Transverse colon (tissue), 4 donors: ENCODE results near the gene VPS11. TPM values are rescaled to one million over a fixed set of nuclear protein-coding genes. Genes with fewer than 3 reads are reported as not detected.
"Not testable (repeated sequence)": the region's sequence is repeated elsewhere in the genome, so short reads cannot be mapped to it uniquely, and the experiment has no call there.

Source experiments
- DNase-seq: peaks from one replicate; pipeline ENCODE4 v3.0.0-alpha.2; 2019
- H3K27ac ChIP-seq, 4 donors: fragments of 200-600 bp; sonication (generic); 2 replicates each; pipeline ENCODE4 v1.5.1; 2016 to 2018; ENCODE audit warnings: inconsistent platforms in 4 of 4
- H3K27me3 ChIP-seq: fragments of 200-600 bp; sonication (generic); 2 replicates; pipeline ENCODE4 v1.5.1; 2017; ENCODE audit warnings: inconsistent platforms
- H3K36me3 ChIP-seq, 4 donors: fragments of 200-600 bp; sonication (generic); 2 replicates each; pipeline ENCODE4 v1.5.1; 2017 to 2019; ENCODE audit warnings: inconsistent platforms in 4 of 4
- H3K4me1 ChIP-seq, 4 donors: fragments of 200-600 bp; sonication (generic); 2 replicates each; pipeline ENCODE4 v1.5.1; 2017 to 2020; ENCODE audit warnings: inconsistent platforms in 4 of 4
- H3K4me3 ChIP-seq, 4 donors: fragments of 200-600 bp; sonication (generic); 1 replicate in 1 of 4; 2 replicates in 3 of 4; pipeline versions ENCODE4 v1.5.1 to v1.6.1; 2017 to 2019; ENCODE audit warnings: inconsistent platforms in 4 of 4
- H3K9me3 ChIP-seq, 2 donors: fragments of 200-600 bp; sonication (generic); 2 replicates each; pipeline ENCODE4 v1.5.1; 2017 to 2019; ENCODE audit warnings: inconsistent platforms in 2 of 2
- EP300 ChIP-seq: sonication (generic); formaldehyde crosslinking; IDR thresholded peaks from one replicate; pipeline ENCODE4 v1.6.1; 2017; ENCODE audit warnings: antibody characterized with exemption, low read depth
- POLR2A ChIP-seq: fragments of 450-650 bp; IDR thresholded peaks from one replicate; pipeline ENCODE4 v1.6.1; 2016; ENCODE audit warnings: antibody characterized with exemption, mild to moderate bottlenecking, moderate library complexity
- POLR2AphosphoS5 ChIP-seq, 3 donors: sonication (generic); formaldehyde crosslinking; IDR thresholded peaks; one replicate each; pipeline ENCODE4 v1.6.1; 2016; ENCODE audit warnings: antibody characterized with exemption in 3 of 3
- WGBS, 2 donors: methylation state at CpG; one replicate each; pipeline ENCODE4 v1.1.5; 2018; ENCODE audit warnings: low coverage in 1 of 2; 5-methylcytosine and 5-hydroxymethylcytosine counted together
- in situ Hi-C, 4 donors: fragments of 200-750 bp; cut with MboI; loops; one replicate each; pipeline versions ENCODE4 v1.15.0 to v1.15.1; 2017; ENCODE audit warnings: low sequenced_read_pairs in 3 of 4, low pct_ligation_motif_present in 1 of 4, low pct_unique_long_range_greater_than_20kb in 1 of 4
- intact Hi-C: fragments of 100-400 bp; cut with DNase I; formaldehyde crosslinking; loops from one replicate; pipeline ENCODE4 v1.15.1; 2023; ENCODE audit warnings: low total_unique reads
- total RNA-seq, 4 donors: library from RNA; depleted of rRNA; stranded (reverse); fragments of >200 nt; gene quantifications; one replicate each; pipeline ENCODE4 v1.1.0, GENCODE V29; 2016
- TF ChIP-seq, protein P1 (sequence below), 5 experiments: fragments of 200-600 bp in 3 of 5; fragments of 450-650 bp in 2 of 5; sonication (generic) in 3 of 5; IDR thresholded peaks; 1 replicate in 2 of 5; 2 replicates in 3 of 5; pipeline ENCODE4 v1.5.1; 2016 to 2017; ENCODE audit warnings: antibody characterized with exemption in 5 of 5, inconsistent platforms in 3 of 5, mild to moderate bottlenecking in 2 of 5, moderate library complexity in 1 of 5

The VPS11 gene
- total RNA-seq, 4 donors from 2014 or later = 19.8 to 122 (median 31.2) TPM

DNA sequence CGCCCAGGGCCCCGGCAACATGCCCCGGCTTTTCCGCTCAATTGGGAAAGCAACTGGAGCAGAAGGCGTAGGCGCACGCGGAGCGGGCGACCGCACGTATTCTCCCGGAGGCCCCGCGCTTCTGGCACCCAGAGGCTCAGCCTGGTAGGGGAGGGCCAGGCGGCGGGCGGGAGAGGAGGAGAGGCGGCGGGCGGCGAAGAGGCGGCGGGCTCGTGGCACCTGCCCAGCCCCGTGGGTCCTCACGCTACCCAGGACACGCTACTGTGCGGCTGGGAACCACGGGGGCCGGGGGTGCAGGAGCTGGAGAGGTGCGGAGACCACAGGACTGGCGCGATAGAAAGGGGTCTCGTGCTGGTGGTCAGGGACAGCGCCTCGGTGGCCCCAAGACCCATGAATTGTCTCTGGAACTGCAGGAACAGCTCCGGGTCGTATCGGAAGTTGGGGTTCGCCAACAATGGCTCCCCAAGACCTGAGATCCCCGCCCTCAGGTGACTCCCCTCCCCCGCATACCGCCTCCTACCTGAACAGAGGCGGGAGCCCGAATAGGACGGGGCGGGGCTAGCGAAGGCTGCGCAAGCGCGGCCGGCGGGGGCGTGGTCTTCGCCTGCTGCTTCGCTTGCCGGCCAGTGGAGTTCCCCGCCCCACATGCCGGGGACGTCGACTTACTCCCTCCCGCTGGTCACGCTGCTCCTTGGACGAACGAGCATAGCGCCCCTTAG, 37.1 kb upstream of the VPS11 start, which contains the start of gene SLC37A4:
Gene SLC37A4 (minus strand): TSS at position 549 of the 719 bp plus-strand sequence.
- in situ Hi-C loops = no loop called here
- H3K4me1 ChIP-seq = peaks cover 7 to 40% (median 31%) of the 10 kb centered on the region in 4 donors
- peak within 1 kb of the TSS; percentile 85 to 92 (median 88) for H3K27ac ChIP-seq
- no peaks in the 10 kb centered on the region for H3K27me3 ChIP-seq
- peak within 1 kb of the TSS; percentile 48 to 82 (median 68) for H3K4me3 ChIP-seq
- TF ChIP-seq POLR2AphosphoS5 (IDR thresholded peaks at IDR 0.05) (peak; percentile 68 to 86 (median 83)), EP300 (no peak), POLR2A (peak; percentile 61)
- TF ChIP-seq, protein P1, sequence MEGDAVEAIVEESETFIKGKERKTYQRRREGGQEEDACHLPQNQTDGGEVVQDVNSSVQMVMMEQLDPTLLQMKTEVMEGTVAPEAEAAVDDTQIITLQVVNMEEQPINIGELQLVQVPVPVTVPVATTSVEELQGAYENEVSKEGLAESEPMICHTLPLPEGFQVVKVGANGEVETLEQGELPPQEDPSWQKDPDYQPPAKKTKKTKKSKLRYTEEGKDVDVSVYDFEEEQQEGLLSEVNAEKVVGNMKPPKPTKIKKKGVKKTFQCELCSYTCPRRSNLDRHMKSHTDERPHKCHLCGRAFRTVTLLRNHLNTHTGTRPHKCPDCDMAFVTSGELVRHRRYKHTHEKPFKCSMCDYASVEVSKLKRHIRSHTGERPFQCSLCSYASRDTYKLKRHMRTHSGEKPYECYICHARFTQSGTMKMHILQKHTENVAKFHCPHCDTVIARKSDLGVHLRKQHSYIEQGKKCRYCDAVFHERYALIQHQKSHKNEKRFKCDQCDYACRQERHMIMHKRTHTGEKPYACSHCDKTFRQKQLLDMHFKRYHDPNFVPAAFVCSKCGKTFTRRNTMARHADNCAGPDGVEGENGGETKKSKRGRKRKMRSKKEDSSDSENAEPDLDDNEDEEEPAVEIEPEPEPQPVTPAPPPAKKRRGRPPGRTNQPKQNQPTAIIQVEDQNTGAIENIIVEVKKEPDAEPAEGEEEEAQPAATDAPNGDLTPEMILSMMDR (IDR thresholded peaks at IDR 0.05) = peak in 2 of 5 experiments; percentile 80 to 96
- intact Hi-C loops = no loop called here
- no peaks in the 10 kb centered on the region for H3K36me3 ChIP-seq
- peak; percentile 100 for DNase-seq
- WGBS, 2 donors = 1% methylated on average over 53 of the region's 67 CpGs; no CpG with 5 or more reads in 1 of the 2 donors
- H3K9me3 ChIP-seq = no peaks in the 10 kb centered on the region

DNA sequence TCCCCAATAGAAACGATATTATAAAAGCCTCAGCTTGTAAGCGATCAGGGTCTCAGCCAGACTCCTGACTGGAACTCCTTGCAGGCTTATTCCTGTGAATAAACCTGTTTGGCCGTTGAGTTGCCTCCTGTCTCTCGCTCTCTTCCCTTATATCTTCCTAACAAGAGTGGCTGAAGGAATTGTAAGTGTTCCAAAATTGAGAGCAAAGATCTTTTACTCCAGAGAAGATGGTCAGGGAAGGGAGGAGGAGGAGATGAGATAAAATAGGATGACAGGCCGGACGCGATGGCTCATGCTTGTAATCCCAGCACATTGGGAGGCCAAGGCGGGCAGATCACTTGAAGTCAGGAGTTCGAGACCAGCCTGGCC, 35.7 kb upstream of the VPS11 start:
- no peak overlapping the region for H3K27ac ChIP-seq
- no peaks in the 10 kb centered on the region for H3K36me3 ChIP-seq
- in situ Hi-C loops (no loop called here), intact Hi-C loops (no loop called here)
- no peak for DNase-seq
- 75 to 84% methylated on average over 3 to 9 of the region's 9 CpGs for WGBS, 2 donors
- H3K27me3 ChIP-seq = no peaks in the 10 kb centered on the region
- H3K4me3 ChIP-seq = no peak overlapping the region
- TF ChIP-seq EP300 (no peak), POLR2AphosphoS5 (IDR thresholded peaks at IDR 0.05) (no peak), POLR2A (no peak)
- TF ChIP-seq, protein P1 (IDR thresholded peaks at IDR 0.05) = no peak
- H3K9me3 ChIP-seq = no peaks in the 10 kb centered on the region
- peaks cover 7 to 38% (median 29%) of the 10 kb centered on the region in 4 donors for H3K4me1 ChIP-seq

DNA sequence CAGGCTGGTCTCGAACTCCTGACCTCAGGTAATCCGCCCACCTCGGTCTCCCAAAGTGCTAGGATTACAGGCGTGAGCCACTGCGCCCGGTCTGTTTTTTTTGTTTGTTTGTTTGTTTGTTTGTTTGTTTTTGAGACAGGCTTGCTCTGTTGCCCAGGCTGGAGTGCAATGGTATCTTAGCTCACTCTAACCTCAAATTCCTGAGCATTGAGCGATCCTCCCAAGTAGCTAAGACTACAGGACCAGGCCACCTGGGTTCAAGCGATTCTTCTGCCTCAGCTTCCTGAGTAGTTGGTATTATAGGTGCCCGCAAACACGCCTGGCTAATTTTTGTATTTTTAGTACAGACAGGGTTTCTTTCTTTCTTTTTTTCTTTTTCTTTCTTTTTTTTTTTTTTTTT, 34.2 kb upstream of the VPS11 start:
- H3K27me3 ChIP-seq, DNase-seq, H3K27ac ChIP-seq, in situ Hi-C loops, H3K4me3 ChIP-seq, intact Hi-C loops, H3K36me3 ChIP-seq, H3K9me3 ChIP-seq: not testable (repeated sequence)
- H3K4me1 ChIP-seq = peaks cover 7 to 22% (median 15%) of the 10 kb centered on the region in 4 donors
- WGBS, 2 donors = 83 to 100% methylated on average over 1 to 10 of the region's 10 CpGs

DNA sequence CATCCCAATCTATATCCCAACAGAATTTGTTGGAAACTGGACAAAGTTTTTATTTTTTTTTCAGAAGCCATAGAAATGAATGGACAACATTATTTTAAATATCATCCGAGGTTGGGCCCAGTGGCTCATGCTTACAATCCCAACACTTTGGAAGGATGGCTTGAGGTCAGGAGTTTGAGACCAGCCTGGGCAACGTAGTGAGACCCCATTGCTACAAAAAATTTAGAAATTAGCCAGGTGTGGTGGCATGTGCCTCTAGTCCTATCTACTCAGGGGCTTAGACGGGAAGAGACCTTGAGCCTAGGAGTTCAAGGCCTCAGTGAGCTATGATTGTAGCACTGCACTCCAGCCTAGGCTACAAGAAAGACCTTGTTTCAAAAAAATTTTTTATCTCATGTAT, 32.8 kb upstream of the VPS11 start:
- Histone ChIP-seq H3K27me3 (no peaks in the 10 kb centered on the region), H3K27ac (no peak overlapping the region), H3K4me3 (no peak overlapping the region), H3K4me1 (peaks cover 0 to 8% (median 4%) of the 10 kb centered on the region in 4 donors), H3K9me3 (no peaks in the 10 kb centered on the region), H3K36me3 (no peaks in the 10 kb centered on the region)
- in situ Hi-C loops = no loop called here
- no peak for DNase-seq
- TF ChIP-seq, protein P1 (IDR thresholded peaks at IDR 0.05) = no peak
- TF ChIP-seq POLR2AphosphoS5 (IDR thresholded peaks at IDR 0.05) = no peak
- no peak for TF ChIP-seq POLR2A
- no peak for TF ChIP-seq EP300
- 95% methylated on average over 3 of the region's 3 CpGs; no CpG with 5 or more reads in 1 of the 2 donors for WGBS, 2 donors
- intact Hi-C loops = no loop called here
